Liver (tissue), 9 donors: Measurements from ENCODE around the gene AP1S3. TPM values are rescaled to one million over a fixed set of nuclear protein-coding genes. Genes with fewer than 3 reads are reported as not detected.
"Not testable (repeated sequence)": the region's sequence is repeated elsewhere in the genome, so short reads cannot be mapped to it uniquely, and the experiment has no call there.

Source experiments
- DNase-seq: peaks from one replicate; pipeline ENCODE4 v3.0.0-alpha.2; 2017; ENCODE audit warnings: low spot score
- H3K27ac ChIP-seq, 2 donors: one replicate each; pipeline ENCODE4 v1.7.0; 2013; ENCODE audit warnings: inconsistent platforms in 2 of 2, low read length in 2 of 2, control low read depth in 1 of 2, low read depth in 1 of 2, mild to moderate bottlenecking in 1 of 2
- H3K27me3 ChIP-seq, 4 donors: one replicate each; pipeline versions ENCODE4 v1.6.1 to v1.7.0; 2013; ENCODE audit warnings: low read length in 3 of 4, inconsistent platforms in 1 of 4, mild to moderate bottlenecking in 1 of 4, moderate library complexity in 1 of 4; ENCODE audit not compliant: control insufficient read depth in 4 of 4, insufficient read depth in 4 of 4
- H3K36me3 ChIP-seq, 4 donors: one replicate each; pipeline versions ENCODE4 v1.6.1 to v1.7.0; 2013; ENCODE audit warnings: low read length in 3 of 4, mild to moderate bottlenecking in 3 of 4, low read depth in 1 of 4, moderate library complexity in 1 of 4; ENCODE audit not compliant: control insufficient read depth in 4 of 4, insufficient read depth in 3 of 4
- H3K4me1 ChIP-seq, 4 donors: one replicate each; pipeline versions ENCODE4 v1.6.1 to v1.7.0; 2013; ENCODE audit warnings: low read length in 3 of 4, mild to moderate bottlenecking in 3 of 4, moderate library complexity in 1 of 4; ENCODE audit not compliant: control insufficient read depth in 4 of 4, insufficient read depth in 4 of 4
- H3K4me3 ChIP-seq, 3 donors: one replicate each; pipeline versions ENCODE4 v1.6.1 to v1.7.0; 2013; ENCODE audit warnings: low read length in 3 of 3, control low read depth in 1 of 3, low read depth in 1 of 3, mild to moderate bottlenecking in 1 of 3
- H3K9ac ChIP-seq, 2 donors: one replicate each; pipeline ENCODE4 v1.7.0; 2013; ENCODE audit warnings: low read length in 2 of 2, mild to moderate bottlenecking in 2 of 2, moderate library complexity in 2 of 2, control low read depth in 1 of 2, low read depth in 1 of 2
- H3K9me3 ChIP-seq, 4 donors: one replicate each; pipeline versions ENCODE4 v1.6.1 to v1.7.0; 2013; ENCODE audit warnings: low read length in 3 of 4; ENCODE audit not compliant: control insufficient read depth in 4 of 4
- CTCF ChIP-seq: fragments of 150-350 bp; IDR thresholded peaks from 2 replicates; pipeline ENCODE4 v1.5.1; 2017; ENCODE audit warnings: improper control_type of control experiment, low read depth, low read length; ENCODE audit not compliant: missing input control
- EGR1 ChIP-seq, 2 donors: IDR thresholded peaks; 2 replicates each; pipeline ENCODE4 v1.6.1; 2016 to 2018; ENCODE audit warnings: antibody characterized with exemption in 2 of 2, low read depth in 2 of 2
- FOXA1 ChIP-seq: IDR thresholded peaks from 2 replicates; pipeline ENCODE4 v1.6.1; 2016; ENCODE audit warnings: antibody characterized with exemption
- FOXA2 ChIP-seq: IDR thresholded peaks from 2 replicates; pipeline ENCODE4 v1.6.1; 2016; ENCODE audit warnings: antibody characterized with exemption
- GABPA ChIP-seq, 2 donors: IDR thresholded peaks in 1 of 2; conservative IDR thresholded peaks in 1 of 2; 2 replicates each; pipeline ENCODE4 v1.6.1; 2016; ENCODE audit warnings: antibody characterized with exemption in 2 of 2, mild to moderate bottlenecking in 1 of 2, moderate library complexity in 1 of 2
- HNF4A ChIP-seq, 2 donors: conservative IDR thresholded peaks; 2 replicates each; pipeline ENCODE4 v1.6.1; 2016; ENCODE audit warnings: antibody characterized with exemption in 2 of 2, mild to moderate bottlenecking in 2 of 2
- HNF4G ChIP-seq: IDR thresholded peaks from 2 replicates; pipeline ENCODE4 v1.6.1; 2016; ENCODE audit warnings: antibody characterized with exemption
- JUND ChIP-seq, 2 donors: IDR thresholded peaks; 2 replicates each; pipeline ENCODE4 v1.6.1; 2016; ENCODE audit warnings: antibody characterized with exemption in 2 of 2
- NR2F2 ChIP-seq: IDR thresholded peaks from 2 replicates; pipeline ENCODE4 v1.6.1; 2016; ENCODE audit warnings: antibody characterized with exemption
- RAD21 ChIP-seq, 2 donors: IDR thresholded peaks; 2 replicates each; pipeline ENCODE4 v1.6.1; 2016; ENCODE audit warnings: antibody characterized with exemption in 2 of 2, mild to moderate bottlenecking in 2 of 2
- REST ChIP-seq: IDR thresholded peaks from 2 replicates; pipeline ENCODE4 v1.6.1; 2016; ENCODE audit warnings: antibody characterized with exemption, mild to moderate bottlenecking
- RXRA ChIP-seq, 2 donors: IDR thresholded peaks; 2 replicates each; pipeline ENCODE4 v1.6.1; 2017 to 2018; ENCODE audit warnings: antibody characterized with exemption in 2 of 2, mild to moderate bottlenecking in 1 of 2
- SP1 ChIP-seq: IDR thresholded peaks from 2 replicates; pipeline ENCODE4 v1.6.1; 2018; ENCODE audit warnings: antibody characterized with exemption, mild to moderate bottlenecking
- TAF1 ChIP-seq: conservative IDR thresholded peaks from 2 replicates; pipeline ENCODE4 v1.6.1; 2016; ENCODE audit warnings: antibody characterized with exemption, mild to moderate bottlenecking
- YY1 ChIP-seq: IDR thresholded peaks from 2 replicates; pipeline ENCODE4 v1.6.1; 2016; ENCODE audit warnings: antibody characterized with exemption, mild to moderate bottlenecking
- WGBS: extraction: QIAGEN DNeasy Blood & Tissue Kit; methylation state at CpG from one replicate; pipeline ENCODE4 v1.1.7; 2013; 5-methylcytosine and 5-hydroxymethylcytosine counted together
- polyA plus RNA-seq, 2 donors: library from polyadenylated mRNA; stranded (reverse) in 1 of 2; unstranded in 1 of 2; fragments of 200-250 nt in 1 of 2; fragments of >200 nt in 1 of 2; fragmentation: Nextera tagmentation in 1 of 2; extraction: Ambion mirVana in 1 of 2; gene quantifications; one replicate each; pipeline versions ENCODE4 v1.2.1 to v1.2.3, GENCODE V29; 2013 to 2015
- total RNA-seq, 2 donors: library from RNA; depleted of rRNA; stranded (reverse); fragments of >200 nt; gene quantifications; one replicate each; pipeline ENCODE4 v1.2.3, GENCODE V29; 2014
- TF ChIP-seq, protein P1 (sequence below): IDR thresholded peaks from 2 replicates; pipeline ENCODE4 v1.6.1; 2016; ENCODE audit warnings: antibody characterized with exemption
- donor health status: healthy.
- donor health status: healthy.
- donor health status: healthy.
- donor health status: healthy.
- donor health status: healthy.

AP1S3 gene
- total and polyA plus RNA-seq, 4 donors, result 1.1 to 3.8 (median 2.4) TPM

GRCh38 chr2:223871661-223872060 lies 34.3 kb upstream of the AP1S3 start:
- H3K36me3 ChIP-seq, result peaks cover 4 to 22% (median 9%) of the 10 kb centered on the region in 4 donors
- not testable (repeated sequence) for H3K27me3 ChIP-seq, H3K27ac ChIP-seq, H3K4me3 ChIP-seq, H3K9ac ChIP-seq, DNase-seq, H3K9me3 ChIP-seq, H3K4me1 ChIP-seq
- WGBS, result 91% methylated on average over 12 of the region's 12 CpGs

DNA sequence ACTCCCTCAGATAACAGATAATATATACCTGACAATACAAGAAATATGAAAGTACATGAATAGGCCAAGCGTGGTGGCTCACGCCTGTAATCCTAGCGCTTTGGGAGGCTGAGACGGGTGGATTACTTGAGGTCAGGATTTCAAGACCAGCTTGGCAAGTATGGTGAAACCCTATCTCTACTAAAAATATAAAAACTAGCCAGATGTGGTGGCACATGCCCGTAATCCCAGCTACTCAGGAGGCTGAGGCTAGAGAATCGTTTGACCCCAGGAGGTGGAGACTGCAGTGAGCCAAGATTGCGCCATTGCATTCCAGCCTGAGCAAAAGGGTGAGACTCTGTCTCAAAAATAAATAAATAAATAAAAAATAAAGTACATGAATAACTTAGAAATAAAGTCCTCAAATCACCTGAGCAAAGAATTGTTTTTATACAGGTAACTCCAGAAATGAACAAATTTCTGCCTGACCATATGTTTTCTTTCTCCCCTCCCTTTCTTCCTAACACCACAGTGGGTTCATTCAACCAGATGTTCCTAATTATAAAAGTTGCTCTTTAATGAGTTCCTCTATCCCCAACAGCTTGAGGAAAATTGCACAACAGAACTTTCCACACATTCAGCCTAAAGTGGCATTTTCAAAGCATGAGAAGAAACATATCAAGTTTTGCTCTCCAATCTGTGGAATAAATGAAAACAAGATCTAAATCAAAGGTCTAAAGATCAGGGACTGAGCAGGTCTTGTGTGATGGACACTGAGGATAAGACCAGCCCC lies 33.6 kb upstream of the AP1S3 start:
- Histone ChIP-seq H3K4me3 (no peak overlapping the region), H3K27ac (no peak overlapping the region), H3K9me3 (no peaks in the 10 kb centered on the region), H3K36me3 (peaks cover 3 to 18% (median 7%) of the 10 kb centered on the region in 4 donors), H3K9ac (no peak overlapping the region), H3K27me3 (no peaks in the 10 kb centered on the region), H3K4me1 (no peaks in the 10 kb centered on the region)
- TF ChIP-seq SP1 (no peak), EGR1 (IDR thresholded peaks at IDR 0.05; ENCODE audit: low read depth in 2 of 2) (no peak), HNF4G (no peak), FOXA2 (no peak), TAF1 (no peak), FOXA1 (no peak), JUND (IDR thresholded peaks at IDR 0.05) (no peak), HNF4A (conservative IDR thresholded peaks at IDR 0.05) (no peak), GABPA (IDR thresholded peaks at IDR 0.05 in 1 of 2, conservative IDR thresholded peaks at IDR 0.05 in 1 of 2) (no peak), REST (no peak), RXRA (IDR thresholded peaks at IDR 0.05) (no peak), RAD21 (IDR thresholded peaks at IDR 0.05) (no peak), CTCF (no peak), YY1 (no peak), NR2F2 (no peak)
- TF ChIP-seq, protein P1, sequence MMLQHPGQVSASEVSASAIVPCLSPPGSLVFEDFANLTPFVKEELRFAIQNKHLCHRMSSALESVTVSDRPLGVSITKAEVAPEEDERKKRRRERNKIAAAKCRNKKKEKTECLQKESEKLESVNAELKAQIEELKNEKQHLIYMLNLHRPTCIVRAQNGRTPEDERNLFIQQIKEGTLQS, result no peak
- 92% methylated on average over 7 of the region's 7 CpGs for WGBS
- DNase-seq, result no peak
